T47D (cell line): ENCODE data around the gene SNRK.
A peak's percentile ranks its signal among the peaks of the same experiment; 100 is the strongest.

Experiments
- DNase-seq, 2 experiments: peaks; one replicate each; pipeline versions ENCODE4 v3.0.0 to v3.0.0-alpha.2; 2011 to 2012; ENCODE audit warnings: low read depth in 1 of 2, low spot score in 1 of 2
- JUND ChIP-seq: IDR thresholded peaks from 2 replicates; pipeline ENCODE4 v1.6.1; 2012; ENCODE audit warnings: low read depth
- in situ Hi-C: cut with HindIII; loops from 2 replicates; pipeline ENCODE4 v1.10.0; 2016; ENCODE audit warnings: low sequenced_read_pairs, low pct_unique_long_range_greater_than_20kb

SNRK gene

DNA sequence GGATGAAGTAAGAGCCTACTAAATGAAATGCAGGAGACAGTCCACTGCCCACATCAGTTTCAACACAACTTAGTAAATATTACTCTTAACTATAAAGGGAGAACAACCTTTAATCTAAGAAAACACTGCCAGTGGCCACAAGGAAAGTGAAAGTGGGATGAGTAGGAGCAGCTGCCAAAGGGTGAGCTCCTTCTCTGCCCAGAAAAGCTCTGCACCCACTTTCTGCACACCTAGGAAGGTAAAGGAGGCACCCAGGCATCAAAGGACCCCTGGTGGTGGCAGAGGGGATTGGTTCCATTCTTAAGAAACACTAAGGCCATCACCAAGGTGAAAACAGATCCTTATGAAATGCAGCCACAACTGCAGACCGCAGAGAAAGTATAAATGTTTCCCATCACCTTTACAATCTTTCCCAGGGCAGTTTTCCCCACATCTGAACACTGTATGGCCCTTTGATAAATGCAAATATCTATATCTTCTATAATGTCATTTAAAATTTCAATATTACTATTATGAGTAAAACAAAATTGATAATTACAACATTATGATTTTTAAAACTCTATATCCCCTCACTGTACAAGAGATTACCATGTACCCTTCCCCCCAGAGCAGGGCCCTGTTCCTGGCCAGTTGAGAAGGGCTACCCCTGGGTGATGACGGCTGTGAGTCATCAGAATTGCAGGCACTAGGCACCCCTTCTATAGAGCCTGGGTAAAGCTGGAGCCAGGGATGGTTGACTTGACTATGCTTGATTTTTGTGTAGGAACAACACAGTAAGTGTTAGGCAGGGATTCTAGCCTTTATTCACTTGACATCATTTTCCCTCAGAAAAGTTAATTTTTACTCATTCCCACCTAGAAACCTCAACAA, 92.0 kb downstream of the SNRK start:
- in situ Hi-C loops, result no loop called here
- DNase-seq, result peak; percentile 70 to 76
- TF ChIP-seq JUND, result no peak

DNA sequence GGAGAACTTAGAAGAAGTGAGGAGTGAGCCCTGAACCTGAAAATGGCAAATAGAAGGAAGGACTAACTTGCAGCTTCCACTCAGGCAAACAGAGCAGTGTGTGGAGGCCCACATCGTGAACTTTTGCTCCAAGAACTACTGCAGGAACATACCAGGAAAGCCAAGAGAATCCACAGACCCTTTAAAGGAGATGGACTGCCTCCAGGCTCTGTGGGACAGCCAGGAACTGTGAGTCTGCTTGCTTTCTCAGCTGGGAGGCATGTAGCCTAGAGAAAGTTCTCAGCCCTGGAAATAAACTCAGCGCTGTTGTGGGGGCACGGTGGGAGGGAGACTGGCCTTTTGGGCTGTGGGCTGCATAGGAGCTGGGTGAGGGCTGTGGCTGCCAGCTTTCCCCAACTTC, 93.0 kb downstream of the SNRK start:
- TF ChIP-seq JUND, result no peak
- DNase-seq, result no peak
- in situ Hi-C loops, result no loop called here

DNA sequence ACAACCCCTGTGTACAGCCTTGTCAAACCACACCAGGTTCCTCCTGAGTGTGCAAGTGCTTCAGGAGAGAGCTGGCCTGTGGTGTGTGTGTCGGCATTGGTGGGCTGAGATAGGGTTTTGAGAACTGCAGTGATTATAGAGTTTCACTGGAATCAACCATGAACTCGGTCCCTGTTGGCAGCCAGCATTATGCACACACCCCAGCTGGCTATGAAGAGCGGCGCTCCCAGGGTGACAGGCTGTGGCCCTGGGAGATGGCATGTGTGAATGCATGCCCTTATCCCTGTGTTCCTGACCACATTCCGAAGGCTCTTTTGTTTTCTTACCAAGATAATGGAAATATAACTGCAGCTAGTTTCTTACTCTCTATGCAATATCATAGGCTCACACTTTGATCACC, 101.8 kb downstream of the SNRK start:
- no peak for TF ChIP-seq JUND
- no peak for DNase-seq
- in situ Hi-C loops, result no loop called here

DNA sequence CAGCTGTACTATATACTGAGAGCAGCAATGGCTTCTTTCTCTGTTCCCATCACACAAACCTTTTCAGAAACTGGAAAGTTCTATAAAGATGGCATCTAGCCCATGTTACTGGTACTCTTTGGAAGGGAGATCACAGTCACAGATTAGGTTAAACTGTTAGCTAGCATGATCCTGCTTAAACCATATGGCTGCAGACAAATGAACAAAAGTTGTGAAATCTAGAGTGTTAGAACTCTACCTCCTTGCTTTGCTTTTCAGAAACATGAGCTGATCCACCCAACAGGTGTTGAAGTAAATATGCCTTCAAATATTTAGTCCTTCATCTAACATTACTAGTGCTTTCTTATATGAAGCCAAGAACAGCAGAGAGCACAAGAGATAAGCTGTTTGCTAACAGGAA, 102.6 kb downstream of the SNRK start:
- no peak for DNase-seq
- in situ Hi-C loops, result no loop called here
- no peak for TF ChIP-seq JUND

DNA sequence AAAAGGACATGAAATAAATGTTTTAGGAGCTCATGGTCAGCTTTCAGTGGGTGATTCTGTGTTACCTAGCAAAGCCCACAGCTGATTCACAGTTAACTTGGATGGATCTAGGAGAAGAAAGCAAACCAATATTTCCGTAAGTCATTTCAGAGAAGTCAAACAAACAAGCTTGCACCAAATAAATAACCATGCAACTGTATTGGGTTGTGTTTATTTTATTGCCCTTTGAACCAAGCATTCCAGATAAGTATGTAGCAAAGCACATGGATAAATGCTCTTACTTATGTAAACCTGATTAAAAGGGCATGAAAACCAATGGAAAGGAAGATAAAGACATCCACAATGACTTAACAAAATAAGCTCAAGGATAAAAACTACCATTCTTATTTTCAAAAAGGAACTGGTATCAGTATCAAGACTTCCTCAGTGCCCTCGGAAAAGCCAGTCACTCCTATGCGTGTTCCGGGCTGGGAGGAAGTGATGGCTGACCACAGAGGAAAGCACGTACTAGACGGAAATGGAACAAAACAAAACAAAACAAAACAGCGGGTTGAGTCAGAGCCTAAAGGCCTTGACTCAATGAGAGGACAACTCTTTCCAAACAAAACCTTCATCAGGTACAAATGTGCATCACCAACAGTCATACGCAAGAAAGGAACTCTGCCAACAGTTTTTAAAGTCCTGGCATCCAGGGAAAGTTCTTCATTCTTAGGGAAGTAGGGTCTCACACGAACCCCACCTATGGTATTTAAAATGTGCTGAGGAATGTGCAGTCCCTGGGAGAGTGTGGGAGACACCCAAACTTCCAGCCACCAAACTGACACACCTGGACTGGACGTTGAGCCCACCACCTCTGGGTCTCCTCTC, 103.3 kb downstream of the SNRK start:
- DNase-seq, result no peak
- no peak for TF ChIP-seq JUND
- in situ Hi-C loops, result no loop called here

DNA sequence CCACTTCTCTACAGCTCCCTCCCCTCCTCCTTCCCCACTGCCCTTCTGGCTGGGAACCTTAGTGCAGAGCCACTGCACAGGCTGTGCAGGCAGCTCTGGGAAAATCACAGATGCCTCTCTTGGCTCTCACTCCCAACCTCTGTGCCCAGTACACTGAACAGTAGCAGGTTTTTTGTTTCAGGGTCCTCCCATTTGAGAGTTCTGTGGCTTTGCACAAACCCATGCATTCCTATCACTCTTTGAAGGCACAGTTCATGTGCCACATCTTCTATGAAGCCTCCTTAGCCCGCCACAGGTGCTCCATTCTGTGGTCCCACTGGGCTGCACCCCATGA, 103.9 kb downstream of the SNRK start:
- in situ Hi-C loops, result no loop called here
- no peak for DNase-seq
- no peak for TF ChIP-seq JUND

DNA sequence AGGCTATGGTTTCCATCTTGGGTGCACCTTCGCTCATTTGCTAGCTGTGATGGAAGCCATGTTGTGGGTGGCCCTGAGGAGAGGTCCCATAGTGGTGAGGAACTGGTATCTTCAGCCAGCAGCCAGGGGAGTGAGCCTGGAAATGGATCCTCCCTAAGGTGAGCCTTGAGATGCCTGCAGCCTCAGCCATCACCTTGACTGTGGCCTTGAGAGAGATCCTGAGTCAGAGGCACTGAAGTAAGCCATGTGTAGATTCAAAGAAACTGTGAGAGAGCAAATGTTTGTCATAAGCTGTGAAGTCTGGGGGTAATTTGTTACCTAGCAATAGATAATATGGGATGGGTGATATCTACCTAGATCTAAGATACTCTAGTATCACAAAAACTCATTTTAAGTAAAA, 105.3 kb downstream of the SNRK start:
- in situ Hi-C loops, result no loop called here
- no peak for TF ChIP-seq JUND

DNA sequence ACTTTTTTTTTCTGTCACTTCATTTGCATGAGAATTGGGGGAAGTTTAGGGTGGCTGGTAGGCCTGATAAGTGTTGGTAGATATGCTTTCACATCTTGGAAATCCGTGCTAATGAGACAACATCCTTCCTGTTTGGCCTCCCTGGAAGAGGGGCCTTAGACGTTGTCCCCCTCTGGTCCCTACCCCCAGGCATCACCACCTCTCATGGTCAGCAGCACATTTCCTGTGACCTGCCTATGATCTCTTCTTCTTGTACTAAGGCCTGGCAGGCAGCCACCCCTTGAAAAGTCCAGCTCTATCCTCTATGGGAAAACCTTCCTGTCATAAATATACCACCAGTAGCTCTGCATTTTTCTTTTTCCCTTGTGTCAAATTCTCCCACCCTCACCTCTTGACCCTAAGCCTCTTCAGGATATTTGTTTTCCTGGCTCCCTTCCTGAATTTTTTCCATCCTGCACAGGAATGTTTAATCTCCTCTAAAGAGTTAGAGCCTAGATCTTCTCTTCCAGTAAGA, 107.8 kb downstream of the SNRK start:
- TF ChIP-seq JUND, result no peak
- in situ Hi-C loops, result no loop called here
- DNase-seq, result no peak

More for the DNA sequence above, 105.3 kb downstream of the SNRK start:
- no peak for DNase-seq

DNA sequence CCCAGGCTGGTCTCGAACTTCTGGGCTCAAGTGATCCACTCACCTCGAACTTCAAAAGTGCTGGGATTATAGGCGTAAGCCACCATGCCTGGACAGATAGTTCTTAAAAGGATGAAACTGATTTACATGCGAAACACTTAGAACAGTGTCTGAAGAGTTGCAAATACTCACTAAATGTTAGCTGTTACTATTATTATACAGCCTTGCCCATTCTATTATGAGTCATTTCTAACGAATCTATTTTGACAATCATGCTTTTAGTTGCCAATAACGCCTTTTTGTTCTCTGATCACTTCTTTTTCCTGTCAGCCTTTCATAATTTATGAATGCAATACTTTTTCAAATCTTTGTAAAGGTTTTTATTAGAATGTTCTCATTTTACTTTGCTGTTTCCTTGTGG, 112.7 kb downstream of the SNRK start:
- TF ChIP-seq JUND, result no peak
- in situ Hi-C loops, result no loop called here
- no peak for DNase-seq

DNA sequence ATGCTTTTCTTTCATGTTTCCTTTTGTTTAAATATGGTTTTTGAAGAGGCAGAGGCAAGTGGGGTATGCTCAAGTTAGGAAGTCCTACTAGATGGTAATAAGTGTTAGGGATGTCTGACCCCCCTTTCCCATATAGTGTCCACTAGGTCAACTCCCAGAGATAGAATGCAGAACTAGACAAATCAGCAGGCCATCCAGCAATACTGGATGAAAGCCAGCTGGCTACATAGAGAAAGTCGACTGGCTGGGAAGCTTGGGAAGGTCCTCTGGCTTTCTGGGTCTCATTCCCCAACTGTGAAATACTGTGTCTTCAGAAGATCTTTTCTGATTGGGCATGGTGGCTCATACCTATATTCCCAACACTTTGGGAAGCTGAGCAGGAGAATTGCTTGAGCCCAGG, 113.8 kb downstream of the SNRK start:
- in situ Hi-C loops, result no loop called here
- TF ChIP-seq JUND, result no peak
- DNase-seq, result no peak
